ENCODE data around the gene EIF4A3. TPM values are rescaled to one million over a fixed set of nuclear protein-coding genes. Genes with fewer than 3 reads are reported as not detected.

The EIF4A3 gene
- total and polyA plus RNA-seq, 9 of the 15 experiments (the other 6 are each of a cell fraction or from before 2014, with no cell fraction given) = 62.7 to 171 (median 127) TPM

- intact Hi-C loops (cut with micrococcal nuclease) (loop anchor here (5.0 kb wide), 1 partner anchor 119 kb away; no protein-coding TSS in a partner anchor), in situ Hi-C loops (cut with MboI) (no loop called here)
- peaks cover 0 to 7% of the 10 kb centered on the region in 2 experiments; a peak in 2 of 5 replicates for H3K4me1 ChIP-seq (replicated peaks in 1 of 2; ENCODE audit: control insufficient read depth in 2 of 2, insufficient read depth in 2 of 2, low read length in 2 of 2)
- DNase-seq (ENCODE audit: extremely low read depth in 1 of 4, low spot score in 3 of 4) (no peak), ATAC-seq (no peak), FAIRE-seq (no peak)
- H3K4me2 ChIP-seq (ENCODE audit: insufficient read depth, low read length) = no peak overlapping the region
- BruUV-seq (replicated peaks) = no TSS peak
- H3K79me2 ChIP-seq (ENCODE audit: control insufficient read depth, insufficient read depth, low read length) = no peaks in the 10 kb centered on the region
- no peak overlapping the region for H2AFZ ChIP-seq (ENCODE audit: low read depth, low read length)
- ChIA-PET POLR2A (interaction anchor here (0.8 to 1.4 kb wide), 3 partner anchors 16 to 21 kb away, joined by 3 to 4 read pairs (median 4); no protein-coding TSS in a partner anchor), CTCF (ENCODE audit: low intra/inter-chr PET ratio) (no interaction called here)
- no peak overlapping the region for H3K4me3 ChIP-seq
- H3K9ac ChIP-seq (ENCODE audit: insufficient read depth in 1 of 2, low read depth in 2 of 2, low read length in 2 of 2) = no peak overlapping the region
- H4K20me1 ChIP-seq (replicated peaks; ENCODE audit: control insufficient read depth, insufficient read depth, low read length) = no peaks in the 10 kb centered on the region
- H3K36me3 ChIP-seq (ENCODE audit: control insufficient read depth, insufficient read depth, low read length) = no peaks in the 10 kb centered on the region
- no peaks in the 10 kb centered on the region for H3K9me1 ChIP-seq (ENCODE audit: control insufficient read depth, insufficient read depth, low read length)
- H3K27me3 ChIP-seq (ENCODE audit: control insufficient read depth in 2 of 2, insufficient read depth in 2 of 2, low read length in 2 of 2) = peaks cover 22 to 36% of the 10 kb centered on the region in 2 experiments; a peak in 4 of 5 replicates
- no peaks in the 10 kb centered on the region for H3K9me3 ChIP-seq (replicated peaks; ENCODE audit: control insufficient read depth, insufficient read depth, low read depth, low read length)
- 23% methylated on average over 3 of the region's 3 CpGs for WGBS (ENCODE audit: insufficient coverage, low coverage, missing lambda C conversion rate)
- H3K27ac ChIP-seq (ENCODE audit: extremely low read depth, low read depth, low read length) = no peak overlapping the region
- no peak for TF ChIP-seq ZNF23 (CRISPR knock-in tag; IDR thresholded peaks at IDR 0.05)
- TF ChIP-seq MCM2 (IDR thresholded peaks at IDR 0.05; ENCODE audit: low read depth) = no peak
- no peak for TF ChIP-seq CEBPG (CRISPR knock-in tag; IDR thresholded peaks at IDR 0.05)
- no peak for TF ChIP-seq CEBPG (tag; conservative IDR thresholded peaks at IDR 0.05 in 1 of 2, IDR thresholded peaks at IDR 0.05 in 1 of 2)
- no peak for TF ChIP-seq ZNF507 (tag; conservative IDR thresholded peaks at IDR 0.05)
- TF ChIP-seq USF1 (CRISPR knock-in tag; IDR thresholded peaks at IDR 0.05) = no peak
- TF ChIP-seq NFXL1 (CRISPR knock-in tag; IDR thresholded peaks at IDR 0.05) = no peak
- no peak for TF ChIP-seq TEAD2 (tag; IDR thresholded peaks at IDR 0.05)
- no peak for TF ChIP-seq MXD1 (CRISPR knock-in tag; IDR thresholded peaks at IDR 0.05; ENCODE audit: borderline replicate concordance, poor library complexity, severe bottlenecking)
- TF ChIP-seq HMBOX1 (IDR thresholded peaks at IDR 0.05) = no peak
- no peak for TF ChIP-seq SIN3B (IDR thresholded peaks at IDR 0.05; ENCODE audit: low read depth)
- no peak for TF ChIP-seq FOSL1 (tag; conservative IDR thresholded peaks at IDR 0.05)
- TF ChIP-seq ZNF354B (CRISPR knock-in tag; IDR thresholded peaks at IDR 0.05) = no peak
- TF ChIP-seq ZNF280B (CRISPR knock-in tag; IDR thresholded peaks at IDR 0.05) = no peak
- no peak for TF ChIP-seq U2AF1 (optimal IDR thresholded peaks at IDR 0.05; ENCODE audit: low read depth, low read length)
These were observed 20.5 kb downstream of the EIF4A3 start for GRCh38 chr17:80126449-80126715.
